A549 (cell line): ENCODE measurements around the gene KIAA2012.

Source experiments
- CHD2 ChIP-seq: fragments of 150-350 bp; IDR thresholded peaks from 2 replicates; pipeline ENCODE4 v1.6.1; 2014; ENCODE audit warnings: low read length; ENCODE audit not compliant: partially characterized antibody
- CTCF ChIP-seq: fragments of >200 bp; sonication (Bioruptor Twin); formaldehyde crosslinking; IDR thresholded peaks from 3 replicates; pipeline ENCODE4 v1.5.1; 2016
- EHMT2 ChIP-seq: fragments of 200-600 bp; sonication (generic); IDR thresholded peaks from 2 replicates; pipeline ENCODE4 v1.6.1; 2016; ENCODE audit warnings: antibody characterized with exemption, low read depth, mild to moderate bottlenecking, moderate library complexity
- EP300 ChIP-seq, 2 experiments: fragments of >200 bp; sonication (Bioruptor Twin); formaldehyde crosslinking; IDR thresholded peaks; 2 replicates in 1 of 2; 3 replicates in 1 of 2; pipeline ENCODE4 v1.6.1; 2016 to 2017
- FOSL2 ChIP-seq, 2 experiments: fragments of 450-650 bp in 1 of 2; fragments of >200 bp in 1 of 2; sonication (Bioruptor Twin) in 1 of 2; formaldehyde crosslinking; IDR thresholded peaks; 2 replicates each; pipeline versions ENCODE4 v1.5.0 to v1.6.1; 2016 to 2020; ENCODE audit warnings: mild to moderate bottlenecking in 1 of 2, moderate library complexity in 1 of 2
- HOXB13 ChIP-seq: fragments of 250-450 bp; sonication (Bioruptor Pico); IDR thresholded peaks from 2 replicates; pipeline ENCODE4 v1.5.0; 2020; ENCODE audit warnings: low read depth, mild to moderate bottlenecking, moderate library complexity
- KDM1A ChIP-seq: fragments of 200-600 bp; sonication (generic); IDR thresholded peaks from 2 replicates; pipeline ENCODE4 v1.6.1; 2016; ENCODE audit warnings: low read depth, mild to moderate bottlenecking
- MAX ChIP-seq: IDR thresholded peaks from 2 replicates; pipeline ENCODE4 v1.6.1; 2012
- MAZ ChIP-seq: fragments of 150-350 bp; IDR thresholded peaks from 2 replicates; pipeline ENCODE4 v1.6.1; 2014; ENCODE audit warnings: antibody characterized with exemption, low read depth, low read length, borderline replicate concordance
- POLR2A ChIP-seq: IDR thresholded peaks from 2 replicates; pipeline ENCODE4 v1.6.1; 2012; ENCODE audit warnings: mild to moderate bottlenecking, low read length
- RAD21 ChIP-seq, 2 experiments: fragments of >200 bp in 1 of 2; sonication (Bioruptor Twin) in 1 of 2; formaldehyde crosslinking in 1 of 2; IDR thresholded peaks in 1 of 2; conservative IDR thresholded peaks in 1 of 2; 2 replicates in 1 of 2; 3 replicates in 1 of 2; pipeline ENCODE4 v1.6.1; 2012 to 2018; ENCODE audit warnings: inconsistent platforms in 1 of 2
- TFCP2L1 ChIP-seq: fragments of 250-450 bp; sonication (Bioruptor Pico); IDR thresholded peaks from 2 replicates; pipeline ENCODE4 v1.5.0; 2021; ENCODE audit warnings: mild to moderate bottlenecking
- USF2 ChIP-seq: fragments of 450-650 bp; IDR thresholded peaks from 2 replicates; pipeline ENCODE4 v1.6.1; 2014; ENCODE audit warnings: antibody characterized with exemption

GRCh38 chr2:202096736-202097135 is 23.7 kb downstream of the KIAA2012 start:
- no peak for TF ChIP-seq EP300 (IDR thresholded peaks at IDR 0.05)
- TF ChIP-seq POLR2A, result no peak
- TF ChIP-seq CHD2, result no peak
- TF ChIP-seq FOSL2 (IDR thresholded peaks at IDR 0.05), result no peak
- TF ChIP-seq FOSL2 (CRISPR knock-in tag; IDR thresholded peaks at IDR 0.05), result no peak
- no peak for TF ChIP-seq USF2
- TF ChIP-seq RAD21 (conservative IDR thresholded peaks at IDR 0.05 in 1 of 2, IDR thresholded peaks at IDR 0.05 in 1 of 2), result no peak
- no peak for TF ChIP-seq EHMT2
- TF ChIP-seq CTCF, result no peak
- TF ChIP-seq MAX, result no peak
- no peak for TF ChIP-seq MAZ
- no peak for TF ChIP-seq TFCP2L1
- no peak for TF ChIP-seq HOXB13 (CRISPR knock-in tag)
- no peak for TF ChIP-seq KDM1A
